Uterus (tissue), 2 donors: ENCODE measurements around the gene MT1A.
"Not testable (repeated sequence)": the region's sequence is repeated elsewhere in the genome, so short reads cannot be mapped to it uniquely, and the experiment has no call there.

Source experiments
- POLR2A ChIP-seq, 2 donors: fragments of 450-650 bp; IDR thresholded peaks; one replicate each; pipeline ENCODE4 v1.6.1; 2016; ENCODE audit warnings: antibody characterized with exemption in 2 of 2, mild to moderate bottlenecking in 1 of 2, moderate library complexity in 1 of 2
- TF ChIP-seq, protein P1 (sequence below), 4 experiments: fragments of 200-600 bp in 2 of 4; fragments of 450-650 bp in 2 of 4; sonication (generic) in 2 of 4; IDR thresholded peaks; one replicate each; pipeline ENCODE4 v1.5.1; 2016 to 2019; ENCODE audit warnings: antibody characterized with exemption in 4 of 4, mild to moderate bottlenecking in 2 of 4, moderate library complexity in 1 of 4

DNA sequence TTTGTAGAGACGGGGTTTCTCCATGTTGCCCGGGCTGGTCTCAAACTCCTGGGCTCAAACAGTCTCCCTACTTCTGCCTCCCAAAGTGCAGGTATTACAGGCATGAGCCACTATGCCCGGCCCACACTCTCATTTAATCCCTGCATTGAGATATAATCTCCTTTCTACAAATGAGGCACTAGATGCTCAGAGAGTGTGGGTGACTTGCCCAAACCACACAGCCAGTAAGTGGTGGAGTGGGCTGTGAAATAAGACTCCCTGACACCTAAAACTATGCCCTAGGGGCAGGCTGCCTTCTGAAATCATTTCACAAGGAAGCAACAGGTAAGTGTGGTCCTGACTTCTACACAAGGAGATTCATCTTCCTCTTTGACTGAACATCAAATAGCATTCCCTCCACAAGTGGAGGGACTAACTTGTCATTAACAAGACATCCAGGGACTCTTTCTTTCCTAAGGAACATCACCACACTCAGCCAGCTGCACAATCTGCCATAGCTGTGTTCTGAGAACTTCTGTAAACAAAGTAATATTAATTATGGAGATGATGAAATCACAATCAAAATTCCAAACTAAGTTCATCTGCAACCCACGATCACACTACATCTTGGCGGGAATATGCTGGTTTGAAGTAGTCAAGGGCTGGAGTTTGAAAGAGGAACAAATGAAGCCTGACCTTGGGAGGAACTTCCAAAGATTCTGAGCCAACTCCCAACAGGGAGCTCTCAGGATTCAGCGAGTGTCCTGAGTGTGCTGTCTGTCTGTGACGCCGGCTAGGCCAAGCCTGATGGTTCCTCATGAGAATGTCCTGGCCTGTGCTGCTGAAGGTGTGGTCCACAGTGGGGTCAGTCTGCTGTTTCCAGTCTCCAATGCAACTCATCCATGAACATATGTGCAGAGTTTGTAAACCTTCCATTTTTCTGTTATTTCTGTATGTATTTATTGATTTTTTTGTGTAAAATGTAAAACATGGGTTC is 27.1 kb downstream of the MT1A start:
- TF ChIP-seq POLR2A (IDR thresholded peaks at IDR 0.05) = not testable (repeated sequence)
- TF ChIP-seq, protein P1, sequence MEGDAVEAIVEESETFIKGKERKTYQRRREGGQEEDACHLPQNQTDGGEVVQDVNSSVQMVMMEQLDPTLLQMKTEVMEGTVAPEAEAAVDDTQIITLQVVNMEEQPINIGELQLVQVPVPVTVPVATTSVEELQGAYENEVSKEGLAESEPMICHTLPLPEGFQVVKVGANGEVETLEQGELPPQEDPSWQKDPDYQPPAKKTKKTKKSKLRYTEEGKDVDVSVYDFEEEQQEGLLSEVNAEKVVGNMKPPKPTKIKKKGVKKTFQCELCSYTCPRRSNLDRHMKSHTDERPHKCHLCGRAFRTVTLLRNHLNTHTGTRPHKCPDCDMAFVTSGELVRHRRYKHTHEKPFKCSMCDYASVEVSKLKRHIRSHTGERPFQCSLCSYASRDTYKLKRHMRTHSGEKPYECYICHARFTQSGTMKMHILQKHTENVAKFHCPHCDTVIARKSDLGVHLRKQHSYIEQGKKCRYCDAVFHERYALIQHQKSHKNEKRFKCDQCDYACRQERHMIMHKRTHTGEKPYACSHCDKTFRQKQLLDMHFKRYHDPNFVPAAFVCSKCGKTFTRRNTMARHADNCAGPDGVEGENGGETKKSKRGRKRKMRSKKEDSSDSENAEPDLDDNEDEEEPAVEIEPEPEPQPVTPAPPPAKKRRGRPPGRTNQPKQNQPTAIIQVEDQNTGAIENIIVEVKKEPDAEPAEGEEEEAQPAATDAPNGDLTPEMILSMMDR (IDR thresholded peaks at IDR 0.05) = not testable (repeated sequence)
